ELF-1 (cell line): ENCODE data around the gene GZMB.
"Not testable (repeated sequence)": the region's sequence is repeated elsewhere in the genome, so short reads cannot be mapped to it uniquely, and the experiment has no call there.

ENCODE experiments used
- DNase-seq: peaks from one replicate; pipeline ENCODE4 v3.0.0-alpha.2; 2016; ENCODE audit warnings: low read depth, low spot score

The GZMB gene, protein sequence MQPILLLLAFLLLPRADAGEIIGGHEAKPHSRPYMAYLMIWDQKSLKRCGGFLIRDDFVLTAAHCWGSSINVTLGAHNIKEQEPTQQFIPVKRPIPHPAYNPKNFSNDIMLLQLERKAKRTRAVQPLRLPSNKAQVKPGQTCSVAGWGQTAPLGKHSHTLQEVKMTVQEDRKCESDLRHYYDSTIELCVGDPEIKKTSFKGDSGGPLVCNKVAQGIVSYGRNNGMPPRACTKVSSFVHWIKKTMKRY

DNA sequence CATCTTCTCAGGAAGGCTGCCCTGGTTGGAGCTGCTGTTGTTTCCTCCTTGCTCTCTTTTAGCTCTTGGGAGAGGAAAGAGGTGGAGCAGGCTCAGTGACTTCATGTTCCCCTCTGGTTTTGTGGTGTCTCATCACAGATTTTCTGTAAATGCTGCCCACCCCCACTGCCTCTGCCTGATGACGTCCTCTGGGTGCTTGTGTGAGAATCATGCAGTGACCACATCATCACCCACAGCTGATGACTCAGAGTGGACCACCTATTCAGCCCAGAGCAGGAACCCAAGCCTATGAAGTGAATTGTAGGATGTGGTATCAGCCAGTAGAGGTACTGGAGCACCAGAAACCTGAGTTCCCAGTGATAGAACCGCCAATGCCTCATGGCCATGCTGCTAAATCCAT lies at the start of gene GZMB:
GZMB (minus strand) TSS at position 33 of the 400 bp plus-strand sequence; CDS start at position 3, 30 bp downstream.
- DNase-seq = no peak

DNA sequence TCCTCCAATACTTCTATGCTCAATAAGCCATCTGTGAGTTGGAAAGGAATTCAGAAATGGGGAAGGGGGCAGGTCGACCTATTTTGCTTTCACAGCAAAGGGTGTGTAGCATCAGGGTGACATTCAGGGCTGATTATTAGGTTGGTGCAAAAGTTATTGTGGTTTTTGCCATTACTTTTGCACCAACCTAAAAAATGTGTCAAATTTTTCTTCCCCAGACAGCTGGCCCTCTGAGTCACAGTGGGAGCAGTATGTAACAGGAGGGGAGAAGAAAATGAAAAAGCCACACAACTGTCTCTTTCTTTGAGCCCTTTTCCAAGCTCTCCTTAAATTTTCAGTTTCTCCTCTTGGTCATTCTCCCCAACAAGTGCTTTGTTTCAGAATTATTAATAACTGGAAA lies 47.1 kb upstream of the GZMB start:
- no peak for DNase-seq

DNA sequence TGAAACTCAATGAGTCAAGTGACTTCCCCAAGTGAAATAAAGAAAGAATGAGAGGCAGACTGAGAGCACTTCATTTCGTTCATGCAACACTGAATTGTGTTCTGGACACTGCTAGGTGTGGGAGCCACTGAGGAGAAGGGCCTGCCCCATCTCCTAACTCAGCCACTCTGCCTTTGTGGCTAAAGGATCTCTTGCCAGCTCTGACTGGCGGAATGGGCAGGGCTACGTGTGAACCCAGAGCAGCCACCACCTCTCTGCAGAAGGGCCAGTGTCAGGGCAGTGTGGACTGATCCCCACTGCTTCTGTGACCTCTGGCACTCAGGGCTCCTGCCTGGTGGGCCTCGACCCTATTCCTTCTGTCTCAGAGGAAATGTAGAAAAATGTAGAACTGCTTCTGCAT lies 46.5 kb upstream of the GZMB start:
- no peak for DNase-seq

DNA sequence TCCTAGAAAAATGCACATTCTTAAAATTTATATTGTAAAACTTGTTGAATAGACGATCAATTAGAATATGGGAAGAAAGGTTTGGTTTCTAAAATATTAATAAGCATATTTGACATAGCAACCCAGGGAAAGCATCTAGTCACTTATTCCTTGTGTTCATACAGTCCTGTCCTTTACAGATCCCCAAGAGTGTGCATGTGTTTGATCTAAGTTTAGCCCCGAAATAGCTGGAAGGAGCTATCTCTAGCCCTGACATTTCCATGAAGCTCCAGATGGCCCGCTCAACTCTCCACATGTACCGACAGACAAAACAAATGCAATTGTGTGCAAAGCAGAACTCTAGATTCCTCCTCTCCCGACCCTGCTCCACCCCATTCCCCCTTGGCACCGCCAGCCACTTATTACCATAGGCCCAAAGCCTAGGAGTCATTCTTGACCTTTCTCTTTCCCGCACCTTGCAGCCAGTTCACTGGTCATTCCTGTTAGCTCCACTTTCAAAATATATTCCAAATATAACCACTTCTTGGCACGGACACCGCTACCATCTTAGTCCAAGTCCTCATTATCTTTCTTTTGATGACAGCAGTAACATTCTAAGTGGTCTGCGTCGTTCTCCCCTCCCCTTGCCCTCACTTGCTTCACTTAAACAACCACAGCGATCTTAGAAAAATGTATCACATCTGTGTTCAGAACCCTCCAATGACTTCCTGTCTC lies 45.4 kb upstream of the GZMB start:
- DNase-seq = no peak

DNA sequence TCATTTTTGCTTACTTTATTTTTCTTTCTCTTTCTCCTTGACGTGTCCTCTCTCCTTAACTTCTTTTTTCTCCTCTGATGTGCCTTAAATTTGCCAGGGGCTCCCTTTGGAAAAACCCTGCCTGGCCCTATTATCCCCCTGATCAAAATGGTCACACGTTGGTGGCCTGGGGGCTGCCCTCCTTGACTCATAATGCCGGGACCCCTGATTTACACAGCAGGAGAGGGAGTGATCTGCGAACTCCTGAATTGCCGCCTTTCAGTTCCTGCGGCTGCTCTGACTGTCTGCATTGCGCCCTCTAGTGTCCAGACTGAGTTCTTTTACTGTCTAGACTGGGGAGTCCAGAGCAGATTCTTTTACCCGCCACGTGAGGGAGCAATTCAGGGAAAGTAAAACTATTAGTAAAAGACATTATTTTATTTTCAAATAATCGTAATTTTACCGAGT lies 44.8 kb upstream of the GZMB start:
- DNase-seq = peak; percentile 87

DNA sequence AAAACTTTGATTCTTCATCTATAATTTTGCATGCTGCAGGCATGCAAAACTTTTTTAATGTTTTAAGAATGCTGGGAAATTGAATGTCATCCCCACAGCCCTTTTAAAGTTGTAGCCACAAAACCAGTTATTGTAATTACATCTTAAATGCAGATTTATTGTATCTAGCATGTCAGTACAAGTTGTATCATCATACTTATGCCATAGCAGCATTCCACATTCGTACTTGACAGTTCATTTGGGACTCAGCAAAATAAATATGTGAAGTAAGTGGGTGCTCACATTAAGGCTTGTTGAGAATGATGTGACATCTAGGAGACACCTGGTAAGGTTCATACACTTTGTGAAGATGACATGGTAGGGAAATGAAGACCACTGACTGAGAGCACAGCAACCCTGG lies 44.0 kb upstream of the GZMB start:
- DNase-seq = no peak

DNA sequence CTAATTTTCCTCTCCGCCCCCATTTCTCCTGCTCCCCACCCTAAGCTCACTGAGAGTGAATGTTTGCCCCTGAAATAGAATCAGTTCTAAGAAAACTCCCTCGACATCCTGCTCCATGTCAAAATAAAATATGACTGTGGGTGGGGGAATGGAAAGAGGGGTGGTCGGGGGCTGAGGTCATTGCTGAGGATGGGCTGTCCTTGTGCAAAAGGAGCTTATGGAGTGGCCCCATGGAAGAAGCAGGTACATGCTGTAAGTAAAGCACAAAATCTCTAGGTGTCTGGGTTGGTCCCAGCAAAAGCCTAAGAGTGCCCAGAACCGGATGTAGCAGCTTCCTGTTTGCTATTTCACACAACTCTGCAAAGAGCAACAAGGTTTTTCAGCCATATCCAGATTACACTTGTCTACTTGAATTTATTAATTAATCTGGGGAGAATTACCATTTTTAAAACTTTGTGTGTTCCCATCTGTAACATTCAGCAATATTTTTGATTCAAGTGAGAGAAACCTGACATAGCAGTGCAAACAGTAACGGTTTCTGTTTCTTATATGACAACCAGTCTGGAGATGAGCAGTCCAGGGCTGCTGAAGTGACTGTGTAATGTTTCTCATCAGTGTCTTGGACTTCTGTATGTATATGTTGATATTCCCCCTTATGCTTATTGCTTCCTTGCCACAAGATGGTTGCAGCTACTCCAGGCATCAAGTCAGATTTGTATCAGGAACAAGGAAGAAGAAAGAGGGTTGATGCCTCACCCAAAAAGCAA lies 40.4 kb upstream of the GZMB start:
- no peak for DNase-seq

DNA sequence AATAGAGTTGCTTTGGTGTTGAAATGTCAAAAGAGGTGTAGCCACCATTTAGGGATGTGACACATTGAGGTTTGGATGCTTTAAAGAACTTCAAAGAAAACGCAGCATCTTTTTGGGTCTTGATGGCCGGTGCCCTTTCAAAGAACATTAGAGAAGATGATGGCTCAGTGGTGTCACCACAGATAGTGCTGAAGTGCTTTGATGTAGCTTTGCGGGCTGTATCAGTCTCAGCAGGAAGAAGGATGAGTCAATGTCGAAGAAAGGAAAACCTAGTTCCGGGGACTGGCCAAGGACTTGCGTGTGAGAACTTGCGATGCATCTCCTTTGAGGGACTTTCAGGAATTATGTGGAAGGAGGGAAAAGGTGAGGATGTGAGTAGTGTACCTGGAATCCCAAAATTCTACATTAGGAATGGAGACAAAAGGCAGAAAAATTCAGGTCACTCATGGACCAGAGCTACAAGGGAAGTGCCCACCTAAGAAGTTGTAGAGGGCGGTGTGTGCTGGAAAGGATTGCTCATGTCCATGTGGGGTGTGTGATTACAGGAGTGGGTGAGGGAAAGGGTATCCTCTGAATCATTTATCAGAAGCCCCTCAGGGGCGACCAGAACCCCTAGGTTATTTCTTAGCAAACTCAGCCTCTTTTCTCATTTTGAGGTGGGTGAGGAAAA lies 39.7 kb upstream of the GZMB start:
- no peak for DNase-seq

DNA sequence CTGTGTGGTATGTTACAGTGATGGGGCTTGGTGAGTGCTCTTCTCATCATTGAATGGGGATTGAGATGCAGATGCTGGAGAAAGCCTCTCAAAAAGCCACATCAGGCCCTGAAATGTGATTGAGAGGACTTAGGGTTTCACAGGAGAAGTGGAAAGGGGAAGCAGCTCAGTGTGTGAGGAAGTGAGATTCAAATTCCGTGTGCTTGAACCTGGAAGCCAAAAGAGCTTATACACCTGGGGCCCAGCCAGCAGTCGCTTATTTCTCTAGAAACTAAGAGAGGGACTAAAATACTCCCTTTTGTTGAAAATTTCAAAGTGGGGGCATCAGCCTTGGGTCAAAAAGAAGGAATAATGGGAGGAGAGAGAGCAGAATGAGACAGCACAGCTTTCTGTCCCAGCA lies 39.1 kb upstream of the GZMB start:
- DNase-seq = no peak

DNA sequence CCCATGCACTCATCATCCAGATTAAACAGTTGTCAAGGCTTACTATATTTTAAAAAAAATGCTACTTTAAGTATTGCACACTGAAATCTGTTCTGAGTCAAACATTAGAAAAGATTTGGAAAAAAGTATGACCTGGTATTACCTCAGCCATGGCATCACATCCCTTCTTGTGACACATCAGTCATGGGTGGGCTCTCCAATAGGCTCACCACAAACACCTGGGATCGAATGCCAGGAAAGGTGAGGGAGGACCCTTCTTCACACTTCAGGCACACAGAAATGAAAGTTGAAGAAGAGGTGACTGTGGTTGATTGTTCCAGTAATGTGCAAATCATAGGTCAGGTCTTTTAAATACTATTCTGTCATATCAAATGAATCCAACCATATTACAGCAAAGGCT lies 36.6 kb upstream of the GZMB start:
- DNase-seq = no peak

DNA sequence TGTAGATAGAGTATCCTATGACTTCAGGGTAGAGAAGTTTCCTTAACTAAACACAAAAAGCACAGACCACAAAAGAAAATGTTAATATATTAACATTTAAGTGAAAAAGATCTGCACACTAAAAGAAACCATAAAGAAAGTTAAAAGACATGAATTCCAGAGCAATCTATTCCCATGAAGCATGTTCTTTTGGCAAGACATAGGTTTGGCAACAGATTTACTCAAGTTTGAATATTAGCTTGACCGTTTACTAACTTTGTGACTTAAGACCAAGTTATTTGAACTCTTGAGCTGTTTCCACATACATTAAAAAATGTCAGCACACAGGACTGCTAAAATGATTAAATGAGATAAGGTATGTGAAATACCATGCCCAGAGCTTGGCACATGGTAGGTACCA lies 35.7 kb upstream of the GZMB start:
- no peak for DNase-seq

DNA sequence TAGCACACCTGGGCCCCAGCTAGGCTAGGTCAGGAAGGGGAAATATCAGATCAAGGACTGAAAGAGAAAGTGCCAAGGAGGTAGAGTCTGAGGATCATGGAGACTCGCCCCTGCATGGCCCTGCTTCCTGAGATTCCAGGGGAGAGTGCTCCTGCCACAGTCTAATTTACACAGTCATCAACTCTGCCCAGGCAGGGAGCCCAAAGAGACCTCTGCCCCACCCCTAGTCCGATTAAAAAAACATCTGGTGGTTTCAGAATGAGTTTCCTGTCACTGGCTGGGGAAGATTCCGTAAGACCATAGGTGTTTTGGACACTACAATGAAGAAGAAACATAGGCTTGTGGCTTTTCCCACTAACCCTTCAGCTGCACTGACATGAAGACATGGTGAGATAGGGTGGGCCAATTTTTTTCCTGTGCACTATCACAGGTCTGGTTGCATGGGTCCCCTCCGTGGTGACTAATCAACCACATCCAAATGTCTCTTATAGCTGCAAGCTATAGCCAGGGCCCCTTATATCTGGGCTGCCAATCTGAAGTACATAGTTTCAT lies 31.5 kb upstream of the GZMB start:
- DNase-seq = no peak

DNA sequence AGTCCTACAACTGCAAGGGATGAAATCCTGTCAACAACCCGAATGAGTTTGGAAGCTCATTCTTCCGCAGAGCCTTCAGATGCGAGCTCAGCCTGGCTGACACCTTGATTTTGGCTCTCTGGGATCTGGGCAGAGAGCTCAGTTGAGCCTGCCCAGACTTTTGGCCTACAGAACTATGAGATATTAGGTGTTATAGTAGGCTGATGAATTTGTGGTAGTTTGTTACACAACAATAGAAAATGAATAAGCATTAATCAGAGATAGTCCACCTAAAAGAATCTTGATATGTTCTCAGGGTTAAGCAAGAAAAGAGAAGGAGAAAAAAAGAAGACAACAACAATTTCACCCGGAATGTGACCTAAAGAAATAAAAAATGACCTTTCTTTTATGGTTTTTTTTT lies 30.4 kb upstream of the GZMB start:
- DNase-seq = no peak

DNA sequence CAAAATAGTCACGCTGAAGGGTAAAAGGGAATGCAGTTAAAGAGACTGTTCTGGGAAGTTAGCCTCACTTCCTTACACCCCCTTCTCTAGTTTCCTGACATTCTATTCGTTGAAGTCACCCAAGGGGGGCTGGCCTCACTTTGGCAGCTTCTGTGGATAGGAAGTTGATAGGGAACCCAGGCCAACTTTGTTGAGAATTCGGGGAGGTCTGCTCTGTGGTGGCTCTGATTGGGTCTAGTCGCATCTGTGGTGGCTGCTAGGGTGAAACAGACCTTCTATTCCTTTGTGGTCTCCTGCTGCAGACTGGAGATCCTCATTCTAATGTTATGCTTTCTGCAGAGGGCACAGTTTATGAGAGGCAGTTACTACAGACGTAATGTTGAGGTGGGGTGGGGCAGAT lies 28.8 kb upstream of the GZMB start:
- no peak for DNase-seq

DNA sequence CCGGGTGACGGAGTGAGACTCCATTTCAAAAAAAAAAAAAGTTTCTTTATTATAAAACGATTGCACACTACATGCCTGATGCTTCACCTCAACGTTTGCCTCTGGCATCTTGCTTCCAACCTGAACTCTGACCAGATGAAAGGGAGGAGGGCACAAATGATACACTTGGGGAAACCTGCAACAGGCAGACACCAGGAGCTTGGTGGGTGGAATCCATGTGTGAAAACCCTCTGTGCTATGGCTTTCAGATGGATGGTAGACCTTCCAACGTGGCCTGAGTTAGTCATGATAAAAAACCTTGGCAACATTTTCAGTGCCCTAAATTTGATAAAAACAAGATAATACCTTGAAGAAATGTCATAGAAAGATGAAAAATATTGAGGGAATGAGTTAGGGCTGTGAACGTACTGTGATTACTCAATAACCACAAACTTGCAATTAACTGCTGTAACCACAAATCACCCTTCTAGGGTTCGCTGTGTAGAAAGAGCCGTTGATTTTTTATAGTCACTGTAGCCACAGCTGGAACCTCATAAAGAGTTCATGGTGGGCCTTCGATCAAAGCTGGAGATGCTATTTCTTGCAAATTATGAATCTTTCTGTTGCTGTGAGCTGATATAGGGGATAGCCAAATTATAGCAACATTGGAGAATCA lies 26.1 kb upstream of the GZMB start:
- DNase-seq = no peak

DNA sequence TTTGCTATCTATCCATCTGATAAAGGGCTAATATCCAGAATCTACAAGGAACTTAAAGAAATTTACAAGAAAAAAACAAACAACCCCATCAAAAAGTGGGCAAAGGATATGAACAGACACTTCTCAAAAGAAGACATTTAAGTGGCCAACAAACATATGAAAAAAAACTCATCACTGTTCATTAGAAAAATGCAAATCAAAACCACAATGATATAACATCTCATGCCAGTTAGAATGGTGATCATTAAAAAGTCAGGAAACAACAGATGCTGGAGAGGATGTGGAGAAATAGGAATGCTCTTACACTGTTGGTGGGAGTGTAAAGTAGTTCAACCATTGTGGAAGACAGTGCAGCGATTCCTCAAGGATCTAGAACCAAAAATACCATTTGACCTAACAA lies 14.4 kb upstream of the GZMB start:
- not testable (repeated sequence) for DNase-seq

DNA sequence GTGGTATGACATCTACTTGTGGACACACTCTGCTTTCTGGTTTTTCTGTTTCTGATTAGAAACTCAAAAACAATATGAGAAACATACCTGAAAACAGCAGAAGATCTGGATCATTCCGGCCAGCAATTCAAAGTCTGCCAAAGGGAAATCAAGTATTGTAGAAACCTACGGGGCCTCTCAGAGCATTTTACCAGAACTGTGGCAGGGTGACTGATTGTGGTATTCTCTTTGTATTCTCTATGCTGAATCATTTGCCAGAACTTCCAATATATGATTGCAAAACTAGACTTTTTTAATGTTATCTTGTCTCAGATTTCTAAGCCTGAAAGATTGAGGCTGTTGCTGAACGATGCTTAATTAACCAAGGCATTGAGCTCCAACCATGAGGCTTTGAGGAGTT lies 5.9 kb upstream of the GZMB start:
- DNase-seq = no peak

DNA sequence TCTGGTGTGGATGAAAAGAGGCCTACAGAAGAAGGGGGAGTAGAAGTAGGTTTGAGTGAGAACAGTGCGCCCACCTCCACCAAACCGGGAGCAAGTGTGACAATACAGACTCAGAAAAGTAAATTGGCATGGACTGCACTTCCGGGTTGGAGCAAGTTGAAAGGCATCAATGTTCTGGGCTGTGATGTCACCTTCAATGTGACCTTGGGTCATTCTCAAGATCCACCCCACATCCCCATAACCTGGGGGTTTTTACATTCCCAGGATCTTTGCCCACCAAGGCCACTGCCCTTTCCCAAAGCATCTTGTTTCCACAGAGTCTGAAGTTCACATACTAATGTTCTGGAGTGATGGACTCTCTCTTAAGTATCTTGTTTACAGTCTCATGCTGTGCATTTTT lies 5.3 kb upstream of the GZMB start:
- no peak for DNase-seq

DNA sequence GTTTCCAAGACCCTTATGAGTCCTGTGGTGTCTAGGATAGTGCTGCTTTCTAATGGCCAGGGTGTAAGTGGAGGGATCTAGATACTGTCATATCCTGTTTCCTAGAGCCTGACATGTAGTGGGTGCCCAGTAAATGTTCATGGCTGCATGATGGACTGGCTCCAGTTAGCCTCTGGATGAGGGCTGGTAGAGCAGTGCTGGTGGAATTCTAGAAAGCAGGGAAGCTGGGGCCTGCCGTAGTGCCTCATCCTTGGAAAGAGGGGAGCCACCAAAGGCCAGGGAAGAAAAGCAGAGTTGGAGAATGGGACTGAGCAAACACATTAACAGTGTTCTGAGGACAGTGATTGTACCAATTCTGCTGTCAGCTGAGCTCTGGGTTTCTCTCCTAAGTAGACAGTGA lies 637 bp downstream of the GZMB start:
- DNase-seq = no peak

DNA sequence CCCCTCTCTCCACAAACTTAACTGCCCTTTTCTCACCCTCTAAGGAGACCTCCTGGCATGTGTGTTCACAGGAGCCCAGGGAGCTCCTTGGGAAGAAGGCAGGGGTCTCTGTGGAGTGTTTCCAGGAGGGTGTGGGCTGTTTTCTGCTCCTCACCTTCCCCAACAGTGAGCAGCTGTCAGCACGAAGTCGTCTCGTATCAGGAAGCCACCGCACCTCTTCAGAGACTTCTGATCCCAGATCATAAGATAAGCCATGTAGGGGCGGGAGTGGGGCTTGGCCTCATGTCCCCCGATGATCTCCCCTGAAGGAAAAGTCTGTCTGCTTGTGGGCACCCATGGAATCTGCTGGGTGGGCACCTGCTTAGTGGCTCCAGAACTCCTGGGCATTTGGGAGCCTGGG lies 1.2 kb downstream of the GZMB start:
- DNase-seq = no peak

DNA sequence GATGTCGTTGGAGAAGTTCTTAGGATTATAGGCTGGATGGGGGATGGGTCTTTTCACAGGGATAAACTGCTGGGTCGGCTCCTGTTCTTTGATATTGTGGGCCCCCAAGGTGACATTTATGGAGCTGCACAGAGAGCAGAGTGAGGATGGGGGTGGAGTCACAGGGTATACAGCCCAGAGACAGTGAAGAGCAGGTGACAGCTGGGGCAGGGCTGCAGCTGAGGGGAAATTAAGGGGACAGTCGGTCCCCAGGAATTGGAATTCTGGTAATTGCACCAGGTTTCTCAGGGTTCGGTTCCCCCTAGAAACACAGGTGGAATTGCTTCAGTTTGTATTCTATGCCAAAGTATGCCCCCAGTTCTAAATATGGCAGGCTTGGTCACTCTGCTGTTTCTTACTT lies 1.7 kb downstream of the GZMB start:
- no peak for DNase-seq
